ENCODE results near the gene STK32B.
"Not testable (repeated sequence)": the region's sequence is repeated elsewhere in the genome, so short reads cannot be mapped to it uniquely, and the experiment has no call there.

The STK32B gene

GRCh38 chr4:5395781-5396180 is 344.5 kb downstream of the STK32B start:
- no peak for DNase-seq (ENCODE audit: low spot score)

GRCh38 chr4:5398056-5398455 is 346.8 kb downstream of the STK32B start:
- no peak for DNase-seq (ENCODE audit: low spot score)

DNA sequence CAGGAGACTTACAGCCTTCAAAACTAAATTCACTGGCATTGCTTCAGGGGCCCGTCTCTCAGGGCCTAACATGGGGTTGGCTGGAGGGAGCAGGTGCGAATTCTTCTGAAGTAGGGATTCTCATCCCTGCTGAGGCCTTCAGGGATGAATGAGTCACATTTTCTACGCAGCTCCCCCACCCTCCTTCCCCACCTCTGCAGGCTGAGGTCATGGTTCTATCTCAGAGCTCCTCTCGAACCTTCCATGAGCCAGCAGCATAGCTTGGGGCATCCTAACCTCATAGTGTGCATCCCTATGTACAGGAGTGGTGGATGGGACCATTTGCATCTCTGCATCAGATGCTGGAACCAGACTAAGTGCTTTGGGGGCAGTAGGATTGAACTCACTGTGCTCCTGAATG is 347.8 kb downstream of the STK32B start:
- no peak for DNase-seq (ENCODE audit: low spot score)

DNA sequence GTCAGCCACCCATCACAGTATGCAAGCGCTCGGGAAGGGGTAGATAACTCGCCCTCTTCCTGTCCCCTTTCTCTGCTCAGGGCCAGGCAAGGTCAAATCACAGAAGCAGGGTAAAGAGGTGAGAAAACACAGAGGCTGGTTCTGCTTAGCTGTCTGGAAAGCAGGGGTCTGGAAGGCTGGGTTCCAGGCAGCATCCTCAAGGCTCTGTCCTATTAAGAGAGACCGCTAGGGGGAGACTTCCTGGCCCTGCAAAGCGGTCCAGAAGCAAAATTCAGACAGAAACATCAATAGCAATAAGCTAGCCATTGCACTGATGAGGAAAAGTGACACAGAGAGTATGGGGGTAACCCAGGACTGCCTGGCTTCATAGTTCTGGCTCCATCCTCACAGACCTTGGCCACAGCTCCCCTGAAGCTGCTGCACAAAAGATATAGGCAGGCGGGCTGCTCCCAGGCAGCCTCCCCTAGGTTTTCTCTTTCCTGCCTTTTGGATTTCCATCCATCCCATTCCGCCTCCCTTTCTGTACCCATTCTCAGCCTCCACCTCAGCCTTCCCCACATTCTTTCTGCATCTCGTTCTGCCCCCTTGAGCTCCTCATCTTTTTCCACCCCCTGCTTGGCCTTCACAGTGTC is 348.6 kb downstream of the STK32B start:
- no peak for DNase-seq (ENCODE audit: low spot score)

DNA sequence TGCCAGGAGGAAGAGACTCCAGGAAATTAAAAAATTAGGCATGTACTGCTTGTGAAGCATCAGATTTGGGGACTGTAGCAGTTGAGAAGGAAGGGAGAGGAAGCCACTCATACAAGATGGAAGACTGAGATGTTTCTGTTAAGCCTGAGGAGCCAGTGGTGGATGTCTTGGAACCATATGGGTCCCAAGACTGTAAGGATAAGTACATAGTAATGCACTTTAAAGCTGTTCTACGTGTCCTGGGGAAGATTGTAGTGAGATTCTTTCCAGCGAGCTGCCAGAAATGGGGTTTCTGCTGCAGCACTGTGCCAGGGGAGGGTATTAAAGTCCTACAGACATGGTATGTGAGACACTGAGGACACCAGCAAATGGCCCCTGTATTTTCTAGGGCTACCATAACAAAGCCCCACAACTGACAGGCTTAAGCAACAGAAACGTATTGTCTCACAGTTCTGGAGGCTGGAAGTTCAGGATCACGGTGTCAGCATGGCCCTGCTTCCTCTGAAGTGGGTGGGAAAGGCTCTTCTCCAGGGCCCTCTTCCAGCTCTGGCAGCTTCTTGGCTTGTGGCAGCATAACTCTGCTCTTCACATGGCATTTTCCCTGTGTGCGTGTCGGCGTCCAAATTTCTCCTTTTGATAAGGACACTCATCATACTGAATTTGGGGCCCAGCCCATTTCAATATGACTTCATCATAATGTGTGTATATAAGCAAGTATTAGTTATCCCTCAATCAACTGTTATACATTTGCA is 352.6 kb downstream of the STK32B start:
- DNase-seq (ENCODE audit: low spot score) = no peak

DNA sequence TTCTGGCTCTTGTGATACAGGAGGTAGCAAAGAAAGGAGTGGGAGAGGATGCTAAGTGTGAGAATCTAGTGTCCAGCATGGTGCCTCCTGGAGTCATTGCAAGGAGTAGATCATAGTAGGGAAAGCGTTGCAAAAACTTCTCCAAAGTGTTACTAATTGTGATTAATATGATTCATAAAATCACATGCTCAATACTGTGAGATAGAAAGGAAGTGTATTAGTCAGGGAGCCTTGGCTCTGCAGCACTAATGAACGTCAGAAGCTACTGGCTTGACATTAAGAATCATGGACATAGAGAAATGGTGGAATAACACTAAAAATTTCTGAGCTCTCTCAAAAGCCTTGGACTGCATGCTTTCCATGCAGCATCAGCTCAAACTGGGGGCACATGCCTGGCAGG is 358.0 kb downstream of the STK32B start:
- DNase-seq (ENCODE audit: low spot score) = no peak

- no peak for DNase-seq (ENCODE audit: low spot score)
Observed at GRCh38 chr4:5409972-5410618, 358.8 kb downstream of the STK32B start.

GRCh38 chr4:5412296-5412695 is 361.0 kb downstream of the STK32B start:
- DNase-seq (ENCODE audit: low spot score) = no peak

GRCh38 chr4:5412751-5413150 is 361.5 kb downstream of the STK32B start:
- no peak for DNase-seq (ENCODE audit: low spot score)

DNA sequence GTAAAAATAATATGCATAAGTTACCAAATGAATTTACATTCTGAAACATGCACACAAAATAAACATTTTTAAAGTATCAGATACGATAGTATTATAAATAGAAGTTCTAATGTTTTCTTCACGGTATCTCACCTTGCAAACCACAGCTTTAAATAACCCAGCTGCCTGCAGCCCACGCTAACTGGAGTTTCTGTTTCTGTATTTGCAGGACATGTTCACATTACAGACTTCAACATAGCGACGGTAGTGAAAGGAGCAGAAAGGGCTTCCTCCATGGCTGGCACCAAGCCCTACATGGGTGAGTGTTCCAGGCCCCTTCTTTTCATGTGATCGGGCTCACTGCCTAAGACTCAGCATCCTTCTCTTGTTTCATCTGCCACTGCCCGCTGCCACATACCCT is 365.4 kb downstream of the STK32B start:
- no peak for DNase-seq (ENCODE audit: low spot score)

DNA sequence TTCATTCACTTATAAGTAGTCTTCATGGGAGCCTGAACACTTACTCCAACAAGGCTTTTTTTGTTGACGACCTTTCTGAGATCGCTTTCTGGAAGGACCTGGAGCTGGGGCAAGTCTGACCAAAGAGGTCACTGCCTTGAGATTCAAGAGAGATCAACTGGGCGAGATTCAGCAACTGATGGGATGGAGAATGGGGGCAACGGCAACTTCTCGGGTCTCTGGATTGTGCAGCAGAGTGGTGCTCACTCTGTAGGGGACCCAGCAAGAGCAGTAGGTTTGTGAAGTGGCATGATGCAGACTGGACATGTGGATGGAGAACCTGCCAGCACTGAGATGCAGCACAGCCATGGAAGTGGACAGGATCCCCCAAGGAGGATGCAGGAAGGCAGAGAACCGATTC is 369.0 kb downstream of the STK32B start:
- no peak for DNase-seq (ENCODE audit: low spot score)

- DNase-seq (ENCODE audit: low spot score) = no peak
Observed at GRCh38 chr4:5421416-5421815, 370.1 kb downstream of the STK32B start.

DNA sequence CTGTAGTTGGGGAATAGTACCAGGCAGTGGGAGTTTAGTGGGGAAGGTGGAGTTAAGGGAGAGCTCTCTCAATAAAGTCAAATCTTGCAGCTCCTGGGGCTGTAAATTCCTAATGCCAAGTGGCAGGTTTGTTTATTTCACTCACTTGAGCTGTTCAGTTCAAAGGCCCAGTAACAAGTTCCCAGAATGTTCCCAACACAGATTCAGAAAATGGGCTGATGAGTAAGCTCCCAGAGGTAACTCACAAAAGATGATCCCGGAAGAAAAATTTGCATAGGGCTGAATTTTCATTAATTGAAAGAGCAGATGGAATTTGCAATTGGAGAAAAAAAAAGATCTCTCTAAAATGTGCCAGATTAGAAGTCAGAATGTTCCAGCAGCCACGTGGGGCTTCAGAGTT is 370.9 kb downstream of the STK32B start:
- DNase-seq (ENCODE audit: low spot score) = no peak

DNA sequence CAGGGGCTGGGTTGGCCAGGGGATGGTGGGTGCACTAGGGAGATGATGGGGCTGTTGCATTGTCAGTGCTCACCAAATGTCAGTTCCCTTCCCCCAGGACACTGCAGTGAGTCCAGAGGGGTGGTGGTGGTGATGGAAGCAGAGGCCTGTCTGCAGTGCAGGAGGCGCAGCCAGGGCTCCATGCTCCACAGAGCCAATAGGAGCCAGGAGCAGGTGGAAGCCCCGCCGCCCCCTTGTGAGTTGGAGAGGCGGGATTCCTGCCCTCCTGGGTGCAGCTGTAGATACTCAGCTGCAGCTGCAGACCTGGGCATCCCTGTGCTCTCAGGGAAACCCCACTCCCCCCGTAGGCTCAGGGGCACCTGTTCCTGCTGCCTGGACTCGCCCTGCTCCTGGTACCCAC is 372.4 kb downstream of the STK32B start:
- no peak for DNase-seq (ENCODE audit: low spot score)

GRCh38 chr4:5424211-5424610 is 372.9 kb downstream of the STK32B start:
- no peak for DNase-seq (ENCODE audit: low spot score)

DNA sequence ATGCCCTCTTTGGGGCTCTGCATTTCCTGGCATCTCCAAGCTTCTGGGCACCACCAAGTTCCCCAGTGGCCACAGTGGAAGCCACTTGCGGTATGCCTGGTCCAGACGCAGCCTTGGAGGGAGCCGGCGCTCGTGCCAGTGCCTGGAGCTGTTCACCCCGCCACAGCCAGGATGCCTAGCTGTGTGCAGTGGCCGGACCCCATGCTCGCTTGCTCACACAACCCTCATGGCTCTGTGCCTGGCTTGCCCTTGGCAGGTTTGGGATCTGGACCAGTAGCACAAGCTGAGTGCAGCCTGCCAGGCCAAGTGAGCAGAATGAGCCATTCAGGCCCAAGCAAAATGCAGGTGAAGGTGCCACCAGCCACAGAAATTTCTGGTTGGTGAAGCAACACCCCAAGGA is 373.6 kb downstream of the STK32B start:
- DNase-seq (ENCODE audit: low spot score) = no peak

DNA sequence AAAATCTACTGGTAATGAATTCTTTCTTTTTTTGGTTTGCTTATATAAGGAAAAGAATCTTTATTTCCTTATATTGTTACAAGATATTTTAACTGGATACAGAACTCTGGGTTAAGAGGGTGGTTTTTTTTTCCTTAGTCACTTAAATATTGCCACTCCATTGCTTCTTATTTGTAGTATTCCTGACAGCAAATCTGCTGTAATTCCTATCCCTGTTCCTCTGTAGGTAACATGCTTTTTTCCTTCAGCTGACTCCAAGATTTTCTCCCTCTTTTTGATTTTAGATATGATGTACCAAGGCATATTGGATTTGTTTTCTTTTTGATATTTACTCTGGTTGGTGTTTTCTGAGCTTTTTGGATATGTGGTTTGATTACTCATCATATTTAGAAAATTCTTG is 378.5 kb downstream of the STK32B start:
- DNase-seq (ENCODE audit: low spot score) = no peak

GRCh38 chr4:5433196-5433595 is 381.9 kb downstream of the STK32B start:
- no peak for DNase-seq (ENCODE audit: low spot score)

DNA sequence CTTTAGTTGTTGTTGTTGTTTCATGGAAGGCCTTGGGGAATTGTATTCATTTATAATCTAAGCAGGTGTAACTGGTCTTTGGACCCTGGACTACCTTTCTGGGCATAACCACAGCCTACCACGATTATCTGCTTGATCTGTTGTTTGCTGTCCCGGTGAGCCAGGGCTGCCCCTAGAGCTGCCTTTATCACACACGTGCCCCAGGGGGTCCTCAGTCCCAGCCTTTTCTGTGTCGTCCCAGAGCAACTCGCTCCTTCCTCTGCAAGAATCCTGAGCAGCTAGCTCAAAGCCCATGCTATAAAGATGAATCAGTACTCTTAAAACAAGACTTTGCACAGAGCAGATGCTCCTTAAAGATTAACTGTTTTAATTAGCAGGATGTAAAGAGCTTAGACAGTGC is 383.9 kb downstream of the STK32B start:
- DNase-seq (ENCODE audit: low spot score) = no peak

- DNase-seq (ENCODE audit: low spot score) = no peak
Observed at GRCh38 chr4:5435823-5436222, 384.5 kb downstream of the STK32B start.

- DNase-seq (ENCODE audit: low spot score) = not testable (repeated sequence)
Observed at GRCh38 chr4:5443976-5444802, 392.9 kb downstream of the STK32B start.

DNA sequence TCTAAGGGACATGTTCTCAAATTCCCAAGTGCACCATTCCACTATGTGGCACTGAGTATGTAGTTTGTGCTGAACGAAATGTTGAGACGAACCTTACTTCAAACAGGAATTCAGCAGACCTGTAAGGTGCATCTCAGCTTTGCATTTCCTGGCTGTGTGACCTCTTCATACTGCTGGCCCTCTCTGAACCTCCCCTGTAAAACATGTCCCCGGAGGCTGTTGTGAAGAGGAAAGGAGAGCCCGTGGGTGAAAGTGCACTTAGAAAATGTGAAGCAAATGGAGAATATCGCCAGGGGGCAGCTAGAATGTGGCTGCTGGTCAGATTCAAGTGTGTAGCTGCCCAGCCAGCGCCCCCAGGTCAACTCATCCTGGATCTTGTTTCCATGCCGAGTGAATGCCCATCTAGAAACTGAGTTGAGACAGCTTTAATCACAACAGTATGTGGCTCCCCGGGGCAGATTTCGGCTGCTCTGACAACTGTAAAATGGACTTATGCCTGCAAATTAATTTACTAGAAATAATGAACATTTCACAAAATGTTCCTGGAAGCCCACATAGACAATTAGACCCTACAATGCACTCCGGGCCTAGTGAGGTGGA is 393.7 kb downstream of the STK32B start:
- no peak for DNase-seq (ENCODE audit: low spot score)

Measured in CD4-positive, alpha-beta T cell treated with Interleukin-6 at 100 ng/mL for 8 hours (primary cell).